ENCODE data around the gene UPK3BL2.
"Not testable (repeated sequence)": the region's sequence is repeated elsewhere in the genome, so short reads cannot be mapped to it uniquely, and the experiment has no call there.

- TF ChIP-seq CTCF, POLR2A, POLR2AphosphoS5 (IDR thresholded peaks at IDR 0.05): not testable (repeated sequence)
Observed at GRCh38 chr7:102512642-102513221, 30.8 kb downstream of the UPK3BL2 start.
